HEK293T (cell line): ENCODE data around the gene ZNF521.
A peak's percentile ranks its signal among the peaks of the same experiment; 100 is the strongest.
"Not testable (repeated sequence)": the region's sequence is repeated elsewhere in the genome, so short reads cannot be mapped to it uniquely, and the experiment has no call there.

ENCODE experiments used
- CTCF ChIA-PET: fragments of 350-600 bp; formaldehyde crosslinking; extraction: SDS; loops from one replicate; lab custom pipeline; 2021; ENCODE audit warnings: antibody characterized with exemption, inconsistent platforms; lab: Yijun Ruan, JAX
- POLR2A ChIA-PET: fragments of 350-600 bp; formaldehyde crosslinking; extraction: SDS; loops from one replicate; lab custom pipeline; 2020; ENCODE audit warnings: antibody characterized with exemption, inconsistent platforms; lab: Yijun Ruan, JAX
- DNase-seq: peaks from one replicate; pipeline ENCODE4 v3.0.0; 2012; ENCODE audit warnings: mixed read lengths; ENCODE audit errors: extremely low spot score
- ARNT ChIP-seq: fragments of 450-650 bp; IDR thresholded peaks from 2 replicates; pipeline ENCODE4 v1.6.1; 2017; ENCODE audit warnings: mild to moderate bottlenecking
- BHLHE40 ChIP-seq: fragments of 450-650 bp; IDR thresholded peaks from 2 replicates; pipeline ENCODE4 v1.6.1; 2016; ENCODE audit warnings: mild to moderate bottlenecking, moderate library complexity, borderline replicate concordance
- CTBP1 ChIP-seq: fragments of 450-650 bp; IDR thresholded peaks from 2 replicates; pipeline ENCODE4 v1.6.1; 2016; ENCODE audit warnings: borderline replicate concordance
- ELF4 ChIP-seq: fragments of 450-650 bp; IDR thresholded peaks from 2 replicates; pipeline ENCODE4 v1.6.1; 2017; ENCODE audit warnings: antibody characterized with exemption
- FOXA1 ChIP-seq: fragments of 450-650 bp; IDR thresholded peaks from 2 replicates; pipeline ENCODE4 v1.6.1; 2016; ENCODE audit warnings: mild to moderate bottlenecking
- FOXK2 ChIP-seq: fragments of 450-650 bp; IDR thresholded peaks from 2 replicates; pipeline ENCODE4 v1.6.1; 2016; ENCODE audit warnings: mild to moderate bottlenecking
- FOXM1 ChIP-seq: fragments of 450-650 bp; IDR thresholded peaks from 2 replicates; pipeline ENCODE4 v1.6.1; 2017; ENCODE audit warnings: mild to moderate bottlenecking, borderline replicate concordance
- HDGF ChIP-seq: fragments of 450-650 bp; IDR thresholded peaks from 2 replicates; pipeline ENCODE4 v1.6.1; 2017; ENCODE audit warnings: antibody characterized with exemption, borderline replicate concordance
- L3MBTL2 ChIP-seq: fragments of 450-650 bp; conservative IDR thresholded peaks from 2 replicates; pipeline ENCODE4 v1.6.1; 2016; ENCODE audit warnings: mild to moderate bottlenecking
- LEF1 ChIP-seq: fragments of 450-650 bp; IDR thresholded peaks from 2 replicates; pipeline ENCODE4 v1.6.1; 2017; ENCODE audit warnings: mild to moderate bottlenecking, borderline replicate concordance
- NFRKB ChIP-seq: fragments of 450-650 bp; IDR thresholded peaks from 2 replicates; pipeline ENCODE4 v1.6.1; 2016; ENCODE audit warnings: mild to moderate bottlenecking, moderate library complexity
- PKNOX1 ChIP-seq: fragments of 450-650 bp; IDR thresholded peaks from 2 replicates; pipeline ENCODE4 v1.6.1; 2016
- SP1 ChIP-seq: fragments of 450-650 bp; IDR thresholded peaks from 2 replicates; pipeline ENCODE4 v1.6.1; 2017
- SUZ12 ChIP-seq: fragments of 450-650 bp; IDR thresholded peaks from 2 replicates; pipeline ENCODE4 v1.6.1; 2016; ENCODE audit warnings: mild to moderate bottlenecking
- TARDBP ChIP-seq: fragments of 450-650 bp; IDR thresholded peaks from 2 replicates; pipeline ENCODE4 v1.6.1; 2016
- ZNF384 ChIP-seq: fragments of 450-650 bp; IDR thresholded peaks from 2 replicates; pipeline ENCODE4 v1.6.1; 2016

The ZNF521 gene

GRCh38 chr18:25279133-25279532 is 72.8 kb downstream of the ZNF521 start:
- no peak for DNase-seq
- TF ChIP-seq LEF1 (no peak), PKNOX1 (0 out of 2 replicates have a peak, but pooled peaks have one; percentile 0)
- CTCF ChIA-PET = no interaction called here
- POLR2A ChIA-PET = no interaction called here

DNA sequence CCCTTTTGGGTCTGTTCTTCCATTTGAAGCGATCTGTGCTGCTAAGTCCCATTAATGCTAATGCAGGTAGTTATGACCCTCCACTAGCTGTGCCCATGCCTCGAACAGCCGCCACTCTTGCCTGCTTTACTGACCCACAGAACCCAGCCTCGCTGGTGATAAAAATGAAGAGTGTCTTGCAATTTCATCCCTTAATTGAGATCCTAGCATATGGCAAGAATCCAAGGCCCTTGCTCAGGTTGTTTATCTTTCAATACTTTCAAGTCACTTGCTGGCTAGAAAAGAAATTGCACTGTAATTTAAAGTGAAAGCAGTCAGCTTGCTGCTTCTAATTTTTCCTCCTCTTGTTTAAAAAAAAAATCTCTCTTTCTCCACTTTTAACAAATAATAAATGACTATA is 73.6 kb downstream of the ZNF521 start:
- CTCF ChIA-PET = no interaction called here
- POLR2A ChIA-PET = no interaction called here
- no peak for DNase-seq
- TF ChIP-seq ZNF384 (no peak), LEF1 (no peak), ELF4 (no peak), PKNOX1 (no peak), BHLHE40 (no peak), SP1 (no peak), FOXM1 (no peak), FOXA1 (no peak), SUZ12 (no peak), CTBP1 (no peak), ARNT (no peak), TARDBP (no peak), HDGF (no peak), L3MBTL2 (no peak), NFRKB (no peak), FOXK2 (no peak)

- CTCF ChIA-PET = interaction anchor here (0.6 to 0.9 kb wide), 3 partner anchors 69 to 327 kb away, joined by 3 read pairs; no protein-coding TSS in a partner anchor
- no peak for TF ChIP-seq ARNT
- peak; percentile 74 for TF ChIP-seq PKNOX1
- DNase-seq = no peak
- POLR2A ChIA-PET = no interaction called here
Measured at GRCh38 chr18:25275412-25276001, 76.5 kb downstream of the ZNF521 start.

GRCh38 chr18:25274926-25275325 is 77.0 kb downstream of the ZNF521 start:
- no peak for TF ChIP-seq PKNOX1
- ChIA-PET POLR2A (no interaction called here), CTCF (no interaction called here)
- no peak for DNase-seq

GRCh38 chr18:25266931-25267527 is 84.9 kb downstream of the ZNF521 start:
- CTCF ChIA-PET, DNase-seq, POLR2A ChIA-PET: not testable (repeated sequence)

- ChIA-PET POLR2A (no interaction called here), CTCF (no interaction called here)
- TF ChIP-seq FOXA1 = no peak
- no peak for TF ChIP-seq ZNF384
- no peak for TF ChIP-seq NFRKB
- no peak for TF ChIP-seq TARDBP
- no peak for TF ChIP-seq BHLHE40
- TF ChIP-seq PKNOX1 = no peak
- TF ChIP-seq FOXK2 = no peak
- no peak for TF ChIP-seq L3MBTL2
- no peak for DNase-seq
Measured at GRCh38 chr18:25262920-25263319, 89.0 kb downstream of the ZNF521 start.

DNA sequence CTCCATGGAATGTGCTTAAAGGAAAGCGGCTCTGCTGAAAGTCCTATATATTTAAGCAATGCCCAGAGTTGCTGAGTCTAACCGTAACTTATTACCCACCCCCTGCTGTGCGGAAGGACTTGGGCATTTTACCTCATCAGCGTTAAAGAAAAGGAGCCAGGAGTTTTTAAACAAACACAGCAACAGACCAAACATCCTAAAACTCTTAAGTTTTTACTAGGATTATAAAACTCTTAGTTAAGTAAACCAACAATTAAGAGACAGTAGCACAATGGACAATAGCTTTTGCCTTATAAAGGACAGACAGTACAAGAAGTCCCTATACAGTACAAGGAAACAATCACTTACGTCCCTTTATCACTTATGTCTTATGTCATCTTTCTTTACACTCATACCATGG is 90.2 kb downstream of the ZNF521 start:
- DNase-seq = peak; percentile 45
- POLR2A ChIA-PET = no interaction called here
- TF ChIP-seq TARDBP (no peak), ELF4 (no peak), FOXA1 (peak; percentile 42; the same call in 1 of the 2 replicates)
- CTCF ChIA-PET = no interaction called here
